Activated T-cell treated with anti-CD3 and anti-CD28 coated beads, Interleukin-2, amount 50 U/mL, for 72 hours (primary cell): ENCODE results near the gene DYNC1I1. TPM values are rescaled to one million over a fixed set of nuclear protein-coding genes. Genes with fewer than 3 reads are reported as not detected.

Experiments used
- ATAC-seq, 2 donors: fragments of 150-1000 bp; cut with Tn5 transposase; replicated peaks in 1 of 2; 2 replicates each; pipeline ENCODE4 v1.10.0; 2021; ENCODE audit warnings: moderate library complexity in 2 of 2, mild to moderate bottlenecking in 1 of 2
- DNase-seq, 2 donors: peaks; one replicate each; pipeline ENCODE4 v3.0.0; 2021 to 2022; ENCODE audit warnings: mixed read lengths in 1 of 2
- H3K27ac Mint-ChIP-seq: one replicate; pipeline ENCODE4 v1.8.0; 2022; ENCODE audit warnings: mild to moderate bottlenecking, moderate library complexity, mixed read lengths
- H3K27me3 Mint-ChIP-seq: one replicate; pipeline ENCODE4 v1.8.0; 2022; ENCODE audit warnings: low read depth, mixed read lengths
- H3K36me3 Mint-ChIP-seq, 2 donors: one replicate each; pipeline ENCODE4 v1.8.0; 2022; ENCODE audit warnings: mixed read lengths in 2 of 2, mild to moderate bottlenecking in 1 of 2; ENCODE audit not compliant: insufficient read depth in 2 of 2
- H3K4me1 Mint-ChIP-seq: one replicate; pipeline ENCODE4 v1.8.0; 2022; ENCODE audit warnings: low read depth, mixed read lengths
- H3K4me3 Mint-ChIP-seq, 2 donors: one replicate each; pipeline ENCODE4 v1.8.0; 2022; ENCODE audit warnings: mild to moderate bottlenecking in 2 of 2, mixed read lengths in 2 of 2, moderate library complexity in 2 of 2
- H3K9me3 Mint-ChIP-seq, 2 donors: one replicate each; pipeline ENCODE4 v1.8.0; 2022; ENCODE audit warnings: mixed read lengths in 2 of 2
- total RNA-seq, 2 donors: library from RNA; stranded (reverse); gene quantifications; one replicate each; pipeline ENCODE4 v1.2.3, GENCODE V29; 2022

Gene DYNC1I1
- total RNA-seq, 2 donors from 2014 or later = not detected

- H3K9me3 Mint-ChIP-seq = no peaks in the 10 kb centered on the region
- peaks cover 0 to 2% of the 10 kb centered on the region in 2 donors for H3K36me3 Mint-ChIP-seq
- no peak overlapping the region for H3K27ac Mint-ChIP-seq
- H3K4me3 Mint-ChIP-seq = no peak overlapping the region
- ATAC-seq (no peak), DNase-seq (no peak)
- no peaks in the 10 kb centered on the region for H3K27me3 Mint-ChIP-seq
- H3K4me1 Mint-ChIP-seq = no peaks in the 10 kb centered on the region
These were observed 346.2 kb downstream of the DYNC1I1 start for GRCh38 chr7:96118449-96119001.

GRCh38 chr7:96120445-96121225 is 348.3 kb downstream of the DYNC1I1 start:
- Mint-ChIP-seq H3K9me3 (no peaks in the 10 kb centered on the region), H3K4me1 (no peaks in the 10 kb centered on the region), H3K27me3 (no peaks in the 10 kb centered on the region), H3K27ac (no peak overlapping the region), H3K36me3 (peaks cover 0 to 2% of the 10 kb centered on the region in 2 donors), H3K4me3 (no peak overlapping the region)
- DNase-seq (no peak), ATAC-seq (no peak)

- Mint-ChIP-seq H3K27me3 (no peaks in the 10 kb centered on the region), H3K4me3 (no peak overlapping the region), H3K9me3 (no peaks in the 10 kb centered on the region), H3K27ac (no peak overlapping the region), H3K36me3 (peaks cover 0 to 2% of the 10 kb centered on the region in 2 donors), H3K4me1 (no peaks in the 10 kb centered on the region)
- DNase-seq (no peak), ATAC-seq (no peak)
These were observed 349.4 kb downstream of the DYNC1I1 start for GRCh38 chr7:96121752-96122151.

- Mint-ChIP-seq H3K27ac (no peak overlapping the region), H3K4me1 (no peaks in the 10 kb centered on the region), H3K36me3 (peaks cover 0 to 2% of the 10 kb centered on the region in 2 donors), H3K9me3 (no peaks in the 10 kb centered on the region), H3K27me3 (no peaks in the 10 kb centered on the region), H3K4me3 (no peak overlapping the region)
- no peak for ATAC-seq
- no peak for DNase-seq
These were observed 350.4 kb downstream of the DYNC1I1 start for GRCh38 chr7:96122746-96123145.

- Mint-ChIP-seq H3K4me1 (no peaks in the 10 kb centered on the region), H3K9me3 (no peaks in the 10 kb centered on the region), H3K27ac (no peak overlapping the region), H3K4me3 (no peak overlapping the region), H3K36me3 (peaks cover 0 to 2% of the 10 kb centered on the region in 2 donors), H3K27me3 (no peaks in the 10 kb centered on the region)
- no peak for ATAC-seq
- DNase-seq = no peak
These were observed 354.0 kb downstream of the DYNC1I1 start for GRCh38 chr7:96126382-96126781.

GRCh38 chr7:96127746-96128145 is 355.4 kb downstream of the DYNC1I1 start:
- Mint-ChIP-seq H3K4me1 (no peaks in the 10 kb centered on the region), H3K27ac (no peak overlapping the region), H3K36me3 (peaks cover 0 to 2% of the 10 kb centered on the region in 2 donors), H3K4me3 (no peak overlapping the region), H3K9me3 (no peaks in the 10 kb centered on the region), H3K27me3 (no peaks in the 10 kb centered on the region)
- ATAC-seq (no peak), DNase-seq (no peak)

GRCh38 chr7:96131525-96131924 is 359.2 kb downstream of the DYNC1I1 start:
- Mint-ChIP-seq H3K4me1 (no peaks in the 10 kb centered on the region), H3K9me3 (no peaks in the 10 kb centered on the region), H3K27me3 (no peaks in the 10 kb centered on the region), H3K36me3 (peaks cover 0 to 2% of the 10 kb centered on the region in 2 donors), H3K27ac (no peak overlapping the region), H3K4me3 (no peak overlapping the region)
- ATAC-seq (no peak), DNase-seq (no peak)

GRCh38 chr7:96135241-96135640 is 362.9 kb downstream of the DYNC1I1 start:
- H3K9me3 Mint-ChIP-seq = no peaks in the 10 kb centered on the region
- no peak overlapping the region for H3K27ac Mint-ChIP-seq
- DNase-seq = no peak
- no peaks in the 10 kb centered on the region for H3K27me3 Mint-ChIP-seq
- no peak overlapping the region for H3K4me3 Mint-ChIP-seq
- no peaks in the 10 kb centered on the region for H3K4me1 Mint-ChIP-seq
- no peak for ATAC-seq
- H3K36me3 Mint-ChIP-seq = no peaks in the 10 kb centered on the region

GRCh38 chr7:96136600-96137239 is 364.4 kb downstream of the DYNC1I1 start:
- Mint-ChIP-seq H3K36me3 (peaks cover 0 to 6% of the 10 kb centered on the region in 2 donors), H3K27me3 (no peaks in the 10 kb centered on the region)
- no peak for DNase-seq

GRCh38 chr7:96143495-96144259 is 371.3 kb downstream of the DYNC1I1 start:
- Mint-ChIP-seq H3K36me3 (peaks cover 0 to 9% of the 10 kb centered on the region in 2 donors), H3K27ac (no peak overlapping the region), H3K27me3 (no peaks in the 10 kb centered on the region), H3K4me3 (no peak overlapping the region), H3K9me3 (no peaks in the 10 kb centered on the region), H3K4me1 (no peaks in the 10 kb centered on the region)
- DNase-seq = no peak
- no peak for ATAC-seq

More at GRCh38 chr7:96136600-96137239, 364.4 kb downstream of the DYNC1I1 start:
- H3K4me1 Mint-ChIP-seq = no peaks in the 10 kb centered on the region
- no peaks in the 10 kb centered on the region for H3K9me3 Mint-ChIP-seq
- H3K4me3 Mint-ChIP-seq = no peak overlapping the region
- no peak for ATAC-seq
- H3K27ac Mint-ChIP-seq = no peak overlapping the region

- ATAC-seq (no peak), DNase-seq (no peak)
- peaks cover 0 to 9% of the 10 kb centered on the region in 2 donors for H3K36me3 Mint-ChIP-seq
- H3K27me3 Mint-ChIP-seq = no peaks in the 10 kb centered on the region
- no peak overlapping the region for H3K4me3 Mint-ChIP-seq
- no peak overlapping the region for H3K27ac Mint-ChIP-seq
- H3K9me3 Mint-ChIP-seq = no peaks in the 10 kb centered on the region
- no peaks in the 10 kb centered on the region for H3K4me1 Mint-ChIP-seq
These were observed 371.8 kb downstream of the DYNC1I1 start for GRCh38 chr7:96144260-96144526.
